GM10266 (cell line): ENCODE results near the gene CYB5A.

Source experiments
- DNase-seq: peaks from one replicate; pipeline ENCODE4 v3.0.0; 2012; ENCODE audit errors: extremely low spot score
- TF ChIP-seq, protein P1 (sequence below): IDR thresholded peaks from 2 replicates; pipeline ENCODE4 v1.5.1; 2012; ENCODE audit warnings: mild to moderate bottlenecking, low read depth; ENCODE audit not compliant: control insufficient read depth, insufficient read depth; ENCODE audit errors: missing control alignments

CYB5A gene

DNA sequence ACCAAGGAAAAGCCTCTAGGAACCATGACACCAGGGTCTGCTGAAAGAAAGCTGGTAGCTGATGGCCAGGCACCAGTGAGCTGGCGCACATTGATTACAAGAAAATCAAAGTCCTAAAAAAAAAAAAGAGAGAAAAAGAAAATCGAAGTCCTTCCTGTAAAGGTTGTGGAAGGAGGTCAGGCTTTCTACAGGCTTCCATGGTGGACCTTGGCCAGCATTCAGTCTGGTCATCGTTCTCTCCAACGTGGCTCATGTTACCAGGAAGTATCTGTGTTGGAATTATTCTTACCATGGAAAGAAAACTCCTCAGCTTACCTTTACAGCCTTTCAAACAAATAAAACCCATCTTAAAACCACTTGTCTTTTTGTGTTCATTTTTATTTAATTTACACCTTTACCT lies 65.6 kb downstream of the CYB5A start:
- TF ChIP-seq, protein P1, sequence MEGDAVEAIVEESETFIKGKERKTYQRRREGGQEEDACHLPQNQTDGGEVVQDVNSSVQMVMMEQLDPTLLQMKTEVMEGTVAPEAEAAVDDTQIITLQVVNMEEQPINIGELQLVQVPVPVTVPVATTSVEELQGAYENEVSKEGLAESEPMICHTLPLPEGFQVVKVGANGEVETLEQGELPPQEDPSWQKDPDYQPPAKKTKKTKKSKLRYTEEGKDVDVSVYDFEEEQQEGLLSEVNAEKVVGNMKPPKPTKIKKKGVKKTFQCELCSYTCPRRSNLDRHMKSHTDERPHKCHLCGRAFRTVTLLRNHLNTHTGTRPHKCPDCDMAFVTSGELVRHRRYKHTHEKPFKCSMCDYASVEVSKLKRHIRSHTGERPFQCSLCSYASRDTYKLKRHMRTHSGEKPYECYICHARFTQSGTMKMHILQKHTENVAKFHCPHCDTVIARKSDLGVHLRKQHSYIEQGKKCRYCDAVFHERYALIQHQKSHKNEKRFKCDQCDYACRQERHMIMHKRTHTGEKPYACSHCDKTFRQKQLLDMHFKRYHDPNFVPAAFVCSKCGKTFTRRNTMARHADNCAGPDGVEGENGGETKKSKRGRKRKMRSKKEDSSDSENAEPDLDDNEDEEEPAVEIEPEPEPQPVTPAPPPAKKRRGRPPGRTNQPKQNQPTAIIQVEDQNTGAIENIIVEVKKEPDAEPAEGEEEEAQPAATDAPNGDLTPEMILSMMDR: no peak
- no peak for DNase-seq

DNA sequence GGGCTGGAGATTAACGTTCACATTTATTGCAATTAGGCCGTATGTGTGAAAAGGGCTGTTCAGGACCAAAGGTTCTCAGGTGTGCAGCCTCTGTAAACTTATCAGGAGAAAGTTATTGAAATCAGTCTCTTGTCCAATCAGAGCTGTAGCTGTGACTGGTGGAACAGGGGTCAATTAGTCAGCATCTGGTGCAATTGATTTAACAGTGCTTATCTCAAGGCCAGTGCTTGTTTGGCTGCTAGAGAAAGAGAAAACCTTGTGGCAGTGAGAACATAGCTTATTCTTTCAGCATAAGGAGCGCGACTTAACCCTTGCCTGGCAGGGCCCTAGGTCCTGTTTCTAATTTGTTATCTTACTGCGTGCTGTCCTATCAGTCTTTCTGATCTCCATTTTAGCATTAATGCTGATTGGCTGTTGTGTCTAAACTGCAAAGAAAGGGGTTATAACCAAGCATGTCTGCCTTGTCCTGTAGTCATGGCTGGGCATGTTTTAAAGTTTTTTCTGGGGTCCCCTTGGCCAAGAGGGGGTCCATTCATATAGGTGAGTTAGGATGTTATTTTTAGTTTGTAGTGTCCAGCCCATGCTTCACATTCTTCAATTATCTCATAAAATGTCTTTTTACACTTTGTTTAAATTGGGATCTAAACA lies 66.4 kb downstream of the CYB5A start:
- TF ChIP-seq, protein P1: no peak
- DNase-seq: no peak

DNA sequence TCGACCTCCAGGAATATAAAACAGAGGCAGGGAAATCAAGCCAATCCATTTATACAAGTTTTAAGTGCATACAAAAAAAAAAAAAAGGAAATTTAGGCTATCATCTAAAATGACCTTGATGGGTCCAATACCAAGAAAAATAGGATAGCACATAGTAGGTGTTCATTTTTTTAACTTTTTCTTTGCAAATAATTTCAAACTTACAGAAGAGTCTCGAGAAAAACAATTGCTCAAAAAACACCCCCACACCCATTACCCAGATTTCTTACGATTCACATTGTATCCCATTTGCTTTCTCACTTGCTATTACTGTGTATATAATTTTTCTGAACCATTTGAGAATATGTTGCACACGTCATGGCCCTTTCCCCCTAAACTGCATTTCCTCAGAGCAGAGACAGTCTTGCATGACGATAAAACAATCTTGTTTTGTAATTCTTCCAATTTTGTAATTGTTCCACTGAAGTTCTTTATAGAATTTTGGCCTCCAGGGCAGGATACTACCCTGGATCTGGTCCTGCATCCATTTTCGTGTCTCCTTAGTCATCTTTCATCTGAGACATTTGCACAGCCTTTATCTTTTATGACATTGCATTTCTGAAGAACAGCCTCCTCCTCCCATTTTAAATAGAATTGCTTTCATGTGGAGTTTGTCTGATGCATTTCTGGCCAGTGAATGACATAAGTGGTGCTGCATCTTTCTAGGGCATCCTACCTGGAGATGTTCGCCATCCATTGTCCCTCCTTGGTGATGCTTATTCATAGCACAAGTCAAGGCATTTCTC lies 68.9 kb downstream of the CYB5A start:
- DNase-seq: no peak
- TF ChIP-seq, protein P1: no peak

DNA sequence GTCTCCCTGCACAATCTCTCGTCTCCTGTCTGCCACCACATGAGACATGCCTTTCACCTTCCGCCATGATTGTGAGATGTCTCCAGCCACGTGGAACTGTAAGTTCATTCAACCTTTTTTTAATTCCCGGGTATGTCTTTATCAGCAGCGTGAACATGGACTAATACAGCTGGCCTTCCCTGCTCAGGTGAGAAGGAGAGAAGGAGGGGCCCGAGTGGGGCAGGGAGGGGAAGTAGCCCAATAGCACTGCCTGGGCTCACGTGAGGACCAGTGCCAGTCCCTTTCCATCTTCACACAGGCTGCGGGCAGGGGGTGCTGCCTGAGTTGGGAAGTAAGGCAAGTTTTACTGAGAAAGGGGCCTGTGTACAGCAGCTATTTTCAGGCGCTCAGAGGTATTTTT lies 70.7 kb downstream of the CYB5A start:
- TF ChIP-seq, protein P1: no peak
- no peak for DNase-seq

DNA sequence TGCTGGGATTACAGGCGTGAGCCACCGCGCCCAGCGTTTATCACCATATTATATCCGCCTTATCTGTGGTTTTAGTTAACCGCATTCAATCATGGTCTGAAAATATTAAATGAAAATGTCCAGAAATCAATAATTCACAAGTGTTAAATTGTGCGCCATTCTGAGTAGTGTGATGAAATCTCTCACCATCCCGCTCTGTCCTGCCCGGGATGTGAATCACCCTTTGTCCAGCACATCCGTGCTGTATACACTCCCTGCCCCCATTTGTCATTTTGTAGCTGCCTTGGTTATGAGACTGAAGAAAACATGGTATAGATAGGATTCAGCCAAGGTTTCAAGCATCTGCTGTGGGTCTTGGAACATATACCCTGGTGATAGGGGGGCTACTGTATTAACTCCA lies 72.7 kb downstream of the CYB5A start:
- TF ChIP-seq, protein P1: no peak
- no peak for DNase-seq

DNA sequence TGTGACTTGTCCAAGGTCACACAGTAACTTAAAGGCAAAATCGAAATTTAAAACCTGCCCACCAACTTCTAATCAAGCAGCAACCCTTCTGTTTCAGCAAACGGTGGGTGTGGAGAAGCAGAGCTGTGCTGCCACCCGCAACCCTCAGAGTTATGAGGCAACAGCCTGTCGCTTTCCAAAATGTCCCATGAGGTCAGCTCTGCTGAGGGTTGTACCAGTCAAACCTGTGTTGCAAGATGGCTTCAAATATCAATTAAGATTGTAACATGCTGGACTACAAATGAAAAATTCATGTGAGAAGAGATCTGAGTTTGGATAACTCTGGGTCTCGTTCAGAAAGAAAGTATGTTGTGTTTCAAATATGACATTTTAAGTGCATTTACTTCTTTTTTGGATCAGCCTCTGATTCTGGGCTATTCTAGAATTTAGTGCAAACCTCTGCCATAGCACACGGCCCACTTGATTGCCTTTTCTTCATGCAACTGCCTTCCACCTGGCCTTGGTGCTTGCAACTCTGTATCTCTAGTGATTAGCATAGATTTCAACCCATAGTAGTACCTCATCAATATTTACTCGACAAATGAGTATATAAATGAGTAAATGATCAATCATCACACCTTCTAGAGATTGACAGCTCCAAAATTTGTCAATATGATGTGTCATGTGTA lies 74.2 kb downstream of the CYB5A start:
- TF ChIP-seq, protein P1: no peak
- DNase-seq: no peak

DNA sequence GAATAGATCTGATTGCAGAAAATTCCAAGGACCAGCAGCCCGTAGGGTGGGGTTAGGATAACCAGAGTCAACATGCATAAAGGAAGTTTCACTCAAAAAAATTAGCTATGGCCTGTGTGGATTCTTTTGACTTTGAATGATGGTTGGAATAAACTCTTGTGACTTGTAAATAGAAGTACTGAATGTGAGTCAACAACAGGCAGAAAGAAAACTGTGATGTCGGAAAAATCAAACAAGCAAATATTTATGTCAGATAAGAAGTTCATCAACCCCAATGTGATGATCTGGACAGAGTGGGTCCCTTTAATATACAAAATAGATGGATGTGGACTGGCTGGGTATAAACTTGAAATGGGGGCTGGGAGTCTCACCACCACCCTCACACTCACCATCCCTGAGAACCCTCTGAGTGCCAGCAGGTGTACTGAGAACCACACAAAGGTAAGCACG lies 75.1 kb downstream of the CYB5A start:
- TF ChIP-seq, protein P1: no peak
- no peak for DNase-seq
